Heart left ventricle (tissue), 16 donors: ENCODE data around the gene TESMIN. TPM values are rescaled to one million over a fixed set of nuclear protein-coding genes. Genes with fewer than 3 reads are reported as not detected.

ENCODE experiments used
- ATAC-seq, 4 donors: fragments of 200-7000 bp; cut with Tn5 transposase; one replicate each; pipeline ENCODE4 v1.9.1; 2020 to 2022; ENCODE audit warnings: moderate library complexity in 4 of 4, mild to moderate bottlenecking in 3 of 4, moderate number of reproducible peaks in 1 of 4
- DNase-seq, 5 donors: peaks; one replicate each; pipeline ENCODE4 v3.0.0-alpha.2; 2020
- H3K27ac ChIP-seq, 12 donors: fragments of 200-600 bp; sonication (generic) in 4 of 12; one replicate each; pipeline versions ENCODE4 v1.5.0 to v1.8.0; 2016 to 2022; ENCODE audit warnings: mild to moderate bottlenecking in 2 of 12
- H3K27me3 ChIP-seq, 9 donors: fragments of 200-600 bp; sonication (generic) in 2 of 9; one replicate each; pipeline versions ENCODE4 v1.5.1 to v1.8.0; 2016 to 2022; ENCODE audit warnings: mild to moderate bottlenecking in 3 of 9
- H3K36me3 ChIP-seq, 9 donors: fragments of 200-600 bp; sonication (generic) in 2 of 9; one replicate each; pipeline versions ENCODE4 v1.5.0 to v1.8.0; 2018 to 2022; ENCODE audit warnings: mild to moderate bottlenecking in 2 of 9
- H3K4me1 ChIP-seq, 12 donors: fragments of 200-600 bp; sonication (generic) in 4 of 12; one replicate each; pipeline versions ENCODE4 v1.5.0 to v1.8.0; 2016 to 2022; ENCODE audit warnings: mild to moderate bottlenecking in 3 of 12
- H3K4me3 ChIP-seq, 12 donors: fragments of 200-600 bp; sonication (generic) in 4 of 12; one replicate each; pipeline versions ENCODE4 v1.5.0 to v1.8.0; 2017 to 2022; ENCODE audit warnings: mild to moderate bottlenecking in 9 of 12, moderate library complexity in 4 of 12
- H3K9me3 ChIP-seq, 12 donors: fragments of 200-600 bp; sonication (generic) in 4 of 12; one replicate each; pipeline versions ENCODE4 v1.5.0 to v1.8.0; 2016 to 2022; ENCODE audit warnings: mild to moderate bottlenecking in 1 of 12
- CTCF ChIP-seq, 12 donors: fragments of 200-600 bp; sonication (generic) in 4 of 12; IDR thresholded peaks; one replicate each; pipeline versions ENCODE4 v1.5.0 to v1.8.0; 2018 to 2022; ENCODE audit warnings: antibody characterized with exemption in 12 of 12, mild to moderate bottlenecking in 5 of 12
- POLR2A ChIP-seq, 2 donors: fragments of 450-650 bp; IDR thresholded peaks; one replicate each; pipeline ENCODE4 v1.6.1; 2017; ENCODE audit warnings: antibody characterized with exemption in 2 of 2, mild to moderate bottlenecking in 2 of 2, moderate library complexity in 2 of 2
- WGBS, 4 donors: extraction: QIAGEN DNeasy Blood & Tissue Kit in 2 of 4; methylation state at CpG; one replicate each; pipeline versions ENCODE4 v1.1.5 to v1.1.7; 2013 to 2018; 5-methylcytosine and 5-hydroxymethylcytosine counted together
- intact Hi-C, 10 donors: fragments of 100-400 bp; cut with DNase I; formaldehyde crosslinking; loops; one replicate each; pipeline versions ENCODE4 v1.11.1 to v1.14.2; 2022
- polyA plus RNA-seq, 2 donors: library from polyadenylated mRNA; stranded (reverse); fragments of 200-250 nt; gene quantifications; one replicate each; pipeline ENCODE4 v1.2.3, GENCODE V29; 2013
- total RNA-seq, 9 donors: library from RNA; depleted of rRNA in 2 of 9; stranded (reverse); fragments of >200 nt in 2 of 9; fragmentation: NEBNext Ultra II Directional in 3 of 9; extraction: Animal tissue kit (Norgen Biotek cat#: 25700) in 3 of 9; gene quantifications; one replicate each; pipeline versions ENCODE4 v1.1.0 to v1.2.4, GENCODE V29; 2016 to 2023
- donor health status: ischemic (EF 13 %, LVEDD 7.1; RV severe dilation, severe dysfunction).
- donor health status: healthy with polysubstance abuse.
- donor health status: DM: no; HTN: yes; CAD: no.
- donor health status: DM: no; HTN: no; CAD: no.
- donor health status: ischemic (EF 25% LVEDD 6.9; RV normal size, moderate dysfunction).
- donor health status: ischemic (EF 25% LVEDD 5.7; RV mildly dilated, moderate dysfunction).
- donor health status: healthy.
- donor health status: DM: yes; HTN: yes; CAD: no.
- donor health status: ischemic (EF 35%, LVEDD 5.7; RV mildly dilated, moderate dysfunction).
- donor health status: nonischemic (EF 11% LVEDD 7.7; RV severe dilation, severe dysfunction).
- donor health status: DM: yes; HTN: yes; CAD: no.
- donor health status: PGD.
- donor health status: ischemic (EF 29% LVEDD 5.4; RV normal size, mild dysfunction).
- donor health status: nonischemic (EF 23%, LVEDD 6.1; RV moderate dilation, normal function).

The TESMIN gene
- total and polyA plus RNA-seq, 11 donors: 0.12 to 2.0 (median 0.42) TPM; not detected in 1

- TF ChIP-seq CTCF (IDR thresholded peaks at IDR 0.05): no peak
- no peak for TF ChIP-seq POLR2A (IDR thresholded peaks at IDR 0.05)
- Histone ChIP-seq H3K36me3 (no peaks in the 10 kb centered on the region), H3K4me3 (peak overlapping the region in 7 of 12 donors; percentile 32 to 49 (median 38)), H3K27me3 (peaks cover 21 to 51% (median 37%) of the 10 kb centered on the region in 9 donors), H3K4me1 (peaks cover 0 to 14% (median 6%) of the 10 kb centered on the region in 12 donors), H3K9me3 (no peaks in the 10 kb centered on the region), H3K27ac (no peak overlapping the region)
- DNase-seq (peak in 1 of 5 donors; percentile 14), ATAC-seq (no peak)
- intact Hi-C loops: no loop called here
- 41 to 43% (median 43%) methylated on average over 17 to 37 of the region's 37 CpGs; no CpG with 5 or more reads in 1 of the 4 donors for WGBS, 4 donors
These were observed 67.6 kb downstream of the TESMIN start for GRCh38 chr11:68683536-68684384.

- H3K4me3 ChIP-seq: no peak overlapping the region
- intact Hi-C loops: no loop called here
These were observed 68.2 kb downstream of the TESMIN start for GRCh38 chr11:68683121-68683520.

GRCh38 chr11:68682531-68682961 lies 68.8 kb downstream of the TESMIN start:
- no peak overlapping the region for H3K27ac ChIP-seq
- H3K4me3 ChIP-seq: no peak overlapping the region
- DNase-seq (no peak), ATAC-seq (no peak)
- intact Hi-C loops: no loop called here
- 51 to 80% (median 67%) methylated on average over 9 of the region's 9 CpGs for WGBS, 4 donors
- no peak for TF ChIP-seq POLR2A (IDR thresholded peaks at IDR 0.05)
- no peak for TF ChIP-seq CTCF (IDR thresholded peaks at IDR 0.05)
- peaks cover 21 to 49% (median 35%) of the 10 kb centered on the region in 9 donors for H3K27me3 ChIP-seq
- H3K9me3 ChIP-seq: no peaks in the 10 kb centered on the region
- peaks cover 0 to 19% (median 7%) of the 10 kb centered on the region in 12 donors for H3K4me1 ChIP-seq
- no peaks in the 10 kb centered on the region for H3K36me3 ChIP-seq

More at GRCh38 chr11:68683121-68683520, 68.2 kb downstream of the TESMIN start:
- H3K27ac ChIP-seq: no peak overlapping the region
- H3K4me1 ChIP-seq: peaks cover 0 to 14% (median 6%) of the 10 kb centered on the region in 12 donors
- no peaks in the 10 kb centered on the region for H3K36me3 ChIP-seq
- DNase-seq (no peak), ATAC-seq (no peak)
- no peaks in the 10 kb centered on the region for H3K9me3 ChIP-seq
- peaks cover 21 to 50% (median 35%) of the 10 kb centered on the region in 9 donors for H3K27me3 ChIP-seq
- TF ChIP-seq POLR2A (IDR thresholded peaks at IDR 0.05) (no peak), CTCF (IDR thresholded peaks at IDR 0.05) (no peak)
- WGBS, 4 donors: 76 to 88% (median 84%) methylated on average over 6 to 7 of the region's 7 CpGs

GRCh38 chr11:68680541-68681231 lies 70.6 kb downstream of the TESMIN start:
- ATAC-seq (no peak), DNase-seq (no peak)
- H3K9me3 ChIP-seq: no peaks in the 10 kb centered on the region
- H3K4me1 ChIP-seq: peaks cover 0 to 24% (median 9%) of the 10 kb centered on the region in 12 donors
- intact Hi-C loops: no loop called here
- no peaks in the 10 kb centered on the region for H3K36me3 ChIP-seq
- TF ChIP-seq POLR2A (IDR thresholded peaks at IDR 0.05) (no peak), CTCF (IDR thresholded peaks at IDR 0.05) (no peak)
- H3K27me3 ChIP-seq: peaks cover 19 to 30% (median 22%) of the 10 kb centered on the region in 9 donors
- H3K27ac ChIP-seq: no peak overlapping the region
- WGBS, 4 donors: 87 to 93% (median 89%) methylated on average over 16 to 17 of the region's 17 CpGs
- no peak overlapping the region for H3K4me3 ChIP-seq
